ENCODE measurements around the gene PLXNA4.

- no peak for TF ChIP-seq TAF1 (IDR thresholded peaks at IDR 0.05; ENCODE audit: borderline replicate concordance, insufficient read depth, low read length)
- no peak for TF ChIP-seq FOXP2 (optimal IDR thresholded peaks at IDR 0.05; ENCODE audit: borderline replicate concordance, extremely low read depth, extremely low read length, insufficient read depth)
- TF ChIP-seq POLR2AphosphoS5 (IDR thresholded peaks at IDR 0.05; ENCODE audit: low read depth, low read length): no peak
- no peak for TF ChIP-seq SIN3A (IDR thresholded peaks at IDR 0.05; ENCODE audit: borderline replicate concordance, insufficient read depth, low read length)
- TF ChIP-seq, protein P1, sequence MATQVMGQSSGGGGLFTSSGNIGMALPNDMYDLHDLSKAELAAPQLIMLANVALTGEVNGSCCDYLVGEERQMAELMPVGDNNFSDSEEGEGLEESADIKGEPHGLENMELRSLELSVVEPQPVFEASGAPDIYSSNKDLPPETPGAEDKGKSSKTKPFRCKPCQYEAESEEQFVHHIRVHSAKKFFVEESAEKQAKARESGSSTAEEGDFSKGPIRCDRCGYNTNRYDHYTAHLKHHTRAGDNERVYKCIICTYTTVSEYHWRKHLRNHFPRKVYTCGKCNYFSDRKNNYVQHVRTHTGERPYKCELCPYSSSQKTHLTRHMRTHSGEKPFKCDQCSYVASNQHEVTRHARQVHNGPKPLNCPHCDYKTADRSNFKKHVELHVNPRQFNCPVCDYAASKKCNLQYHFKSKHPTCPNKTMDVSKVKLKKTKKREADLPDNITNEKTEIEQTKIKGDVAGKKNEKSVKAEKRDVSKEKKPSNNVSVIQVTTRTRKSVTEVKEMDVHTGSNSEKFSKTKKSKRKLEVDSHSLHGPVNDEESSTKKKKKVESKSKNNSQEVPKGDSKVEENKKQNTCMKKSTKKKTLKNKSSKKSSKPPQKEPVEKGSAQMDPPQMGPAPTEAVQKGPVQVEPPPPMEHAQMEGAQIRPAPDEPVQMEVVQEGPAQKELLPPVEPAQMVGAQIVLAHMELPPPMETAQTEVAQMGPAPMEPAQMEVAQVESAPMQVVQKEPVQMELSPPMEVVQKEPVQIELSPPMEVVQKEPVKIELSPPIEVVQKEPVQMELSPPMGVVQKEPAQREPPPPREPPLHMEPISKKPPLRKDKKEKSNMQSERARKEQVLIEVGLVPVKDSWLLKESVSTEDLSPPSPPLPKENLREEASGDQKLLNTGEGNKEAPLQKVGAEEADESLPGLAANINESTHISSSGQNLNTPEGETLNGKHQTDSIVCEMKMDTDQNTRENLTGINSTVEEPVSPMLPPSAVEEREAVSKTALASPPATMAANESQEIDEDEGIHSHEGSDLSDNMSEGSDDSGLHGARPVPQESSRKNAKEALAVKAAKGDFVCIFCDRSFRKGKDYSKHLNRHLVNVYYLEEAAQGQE (IDR thresholded peaks at IDR 0.05; ENCODE audit: insufficient read depth in 1 of 2, low read depth in 2 of 2, low read length in 2 of 2): no peak
Observed at GRCh38 chr7:132345030-132345429, 231.2 kb downstream of the PLXNA4 start.
